Cardiac fibroblast (primary cell): ENCODE measurements around the gene FCHO1.

Experiments
- DNase-seq, 2 donors: peaks; one replicate each; pipeline versions ENCODE4 v3.0.0 to v3.0.0-alpha.2; 2010; ENCODE audit warnings: low read depth in 2 of 2
- H3K4me3 ChIP-seq, 2 donors: replicated peaks in 1 of 2; 1 replicate in 1 of 2; 2 replicates in 1 of 2; pipeline ENCODE4 v1.5.1; 2011; ENCODE audit warnings: low read depth in 2 of 2, low read length in 2 of 2, mild to moderate bottlenecking in 2 of 2, moderate library complexity in 1 of 2
- CTCF ChIP-seq: IDR thresholded peaks from one replicate; pipeline ENCODE4 v1.5.1; 2011; ENCODE audit warnings: low read depth, mild to moderate bottlenecking, low read length, inconsistent platforms

The FCHO1 gene

GRCh38 chr19:17751103-17751911, at the start of gene FCHO1:
FCHO1 (plus strand) TSS chr19:17751477; CDS start chr19:17755165, 3,688 bp downstream.
- TF ChIP-seq CTCF, result no peak
- no peak for DNase-seq
- no peak within 1 kb of the TSS for H3K4me3 ChIP-seq

- H3K4me3 ChIP-seq, result no peak overlapping the region
- TF ChIP-seq CTCF, result peak; percentile 90
- DNase-seq, result peak; percentile 66 to 70
Observed at GRCh38 chr19:17703824-17704463, 47.3 kb upstream of the FCHO1 start.

- TF ChIP-seq CTCF, result no peak
- H3K4me3 ChIP-seq, result no peak overlapping the region
- DNase-seq, result peak; percentile 54 to 66
Observed at GRCh38 chr19:17706750-17707181, 44.5 kb upstream of the FCHO1 start.

- DNase-seq, result no peak
- no peak for TF ChIP-seq CTCF
- no peak overlapping the region for H3K4me3 ChIP-seq
Observed at GRCh38 chr19:17711851-17712250, 39.4 kb upstream of the FCHO1 start.

- peak; percentile 7 for TF ChIP-seq CTCF
- no peak for DNase-seq
- H3K4me3 ChIP-seq, result no peak overlapping the region
Observed at GRCh38 chr19:17716309-17716929, 34.9 kb upstream of the FCHO1 start.

GRCh38 chr19:17718550-17718946, 32.7 kb upstream of the FCHO1 start:
- no peak for DNase-seq
- no peak for TF ChIP-seq CTCF
- no peak overlapping the region for H3K4me3 ChIP-seq
